A673 (cell line): ENCODE measurements around the gene FOXO3. TPM values are rescaled to one million over a fixed set of nuclear protein-coding genes. Genes with fewer than 3 reads are reported as not detected.

Source experiments
- BruUV-seq: library from RNA; stranded (reverse); fragments of 400-500 nt; replicated peaks from 2 replicates; lab custom pipeline; 2021; lab: Mats Ljungman, UMichigan
- CTCF ChIA-PET: fragments of 300-600 bp; sonication (Branson Sonifier 250); formaldehyde crosslinking; loops from one replicate; lab custom pipeline; 2022; ENCODE audit warnings: antibody characterized with exemption; lab: Charles Lee
- POLR2A ChIA-PET: fragments of 300-600 bp; sonication (Branson Sonifier 250); formaldehyde crosslinking; loops from one replicate; lab custom pipeline; 2022; ENCODE audit warnings: antibody characterized with exemption; ENCODE audit not compliant: low non-redundant PET; lab: Charles Lee
- DNase-seq: peaks from one replicate; pipeline ENCODE4 v3.0.0-alpha.2; 2015; ENCODE audit warnings: low spot score
- H3K27ac ChIP-seq: fragments of 200-600 bp; sonication (generic); 2 replicates; pipeline ENCODE4 v1.5.1; 2016; ENCODE audit warnings: mixed run types, low read depth, mild to moderate bottlenecking, mixed read lengths, antibody characterized with exemption, low read length; ENCODE audit not compliant: poor library complexity, severe bottlenecking
- H3K27me3 ChIP-seq: fragments of 200-600 bp; sonication (generic); replicated peaks from 2 replicates; pipeline ENCODE4 v1.6.1; 2017; ENCODE audit warnings: mixed run types, low read depth, mild to moderate bottlenecking, mixed read lengths, antibody characterized with exemption, low read length; ENCODE audit not compliant: insufficient read depth, poor library complexity
- H3K36me3 ChIP-seq: fragments of 200-600 bp; sonication (generic); 2 replicates; pipeline ENCODE4 v1.6.1; 2016; ENCODE audit warnings: mixed run types, mild to moderate bottlenecking, mixed read lengths, antibody characterized with exemption, low read length; ENCODE audit not compliant: insufficient read depth, poor library complexity, severe bottlenecking
- H3K4me1 ChIP-seq: fragments of 200-600 bp; sonication (generic); 2 replicates; pipeline ENCODE4 v1.6.1; 2017; ENCODE audit warnings: mixed run types, mild to moderate bottlenecking, mixed read lengths, antibody characterized with exemption, low read length; ENCODE audit not compliant: insufficient read depth, poor library complexity, severe bottlenecking
- H3K4me3 ChIP-seq: fragments of 200-600 bp; sonication (generic); 2 replicates; pipeline ENCODE4 v1.5.1; 2016; ENCODE audit warnings: low read depth, mixed run types, mild to moderate bottlenecking, mixed read lengths, low read length; ENCODE audit not compliant: poor library complexity, severe bottlenecking
- H3K9me3 ChIP-seq: fragments of 200-600 bp; sonication (generic); 2 replicates; pipeline ENCODE4 v1.6.1; 2016; ENCODE audit warnings: mixed run types, low read depth, mild to moderate bottlenecking, mixed read lengths, antibody characterized with exemption, low read length; ENCODE audit not compliant: poor library complexity, severe bottlenecking
- CTCF ChIP-seq: fragments of 300-800, 200-600 bp; sonication (generic); conservative IDR thresholded peaks from 2 replicates; pipeline ENCODE4 v1.5.1; 2017; ENCODE audit warnings: low read depth, mild to moderate bottlenecking, antibody characterized with exemption, low read length, moderate library complexity, mixed read lengths
- EZH2 ChIP-seq: fragments of 200-600 bp; sonication (generic); IDR thresholded peaks from 2 replicates; pipeline ENCODE4 v1.6.1; 2017; ENCODE audit warnings: borderline replicate concordance, low read depth, mild to moderate bottlenecking, mixed read lengths, antibody characterized with exemption, low read length; ENCODE audit not compliant: poor library complexity, severe bottlenecking
- intact Hi-C: fragments of 100-400 bp; cut with micrococcal nuclease; formaldehyde crosslinking; loops from one replicate; pipeline ENCODE4 v1.10.0; 2022; ENCODE audit not compliant: unreplicated experiment
- total RNA-seq: library from RNA; stranded (reverse); gene quantifications from 2 replicates; pipeline ENCODE4 v1.2.3, GENCODE V29; 2021

Gene FOXO3
- total RNA-seq, 1 experiment from 2014 or later: 16.8 TPM

GRCh38 chr6:108606250-108606690 is 45.6 kb downstream of the FOXO3 start:
- H3K4me3 ChIP-seq: no peak overlapping the region
- H3K4me1 ChIP-seq: peaks cover 15% of the 10 kb centered on the region
- ChIA-PET CTCF (no interaction called here), POLR2A (no interaction called here)
- TF ChIP-seq CTCF: no peak
- TF ChIP-seq EZH2: no peak
- H3K9me3 ChIP-seq: no peaks in the 10 kb centered on the region
- no peaks in the 10 kb centered on the region for H3K36me3 ChIP-seq
- no peak for DNase-seq
- H3K27ac ChIP-seq: no peak overlapping the region
- no TSS peak for BruUV-seq
- intact Hi-C loops: no loop called here
- no peaks in the 10 kb centered on the region for H3K27me3 ChIP-seq

- no peak overlapping the region for H3K4me3 ChIP-seq
- POLR2A ChIA-PET: no interaction called here
- CTCF ChIA-PET: no interaction called here
- intact Hi-C loops: no loop called here
- H3K27me3 ChIP-seq: no peaks in the 10 kb centered on the region
- TF ChIP-seq CTCF (no peak), EZH2 (no peak)
- BruUV-seq: no TSS peak
- H3K9me3 ChIP-seq: no peaks in the 10 kb centered on the region
- no peaks in the 10 kb centered on the region for H3K36me3 ChIP-seq
- no peak overlapping the region for H3K27ac ChIP-seq
- no peak for DNase-seq
- peaks cover 15% of the 10 kb centered on the region for H3K4me1 ChIP-seq
Measured at GRCh38 chr6:108608453-108609275, 47.9 kb downstream of the FOXO3 start.

- no peaks in the 10 kb centered on the region for H3K9me3 ChIP-seq
- DNase-seq: no peak
- H3K27ac ChIP-seq: no peak overlapping the region
- peaks cover 15% of the 10 kb centered on the region for H3K4me1 ChIP-seq
- intact Hi-C loops: no loop called here
- no peaks in the 10 kb centered on the region for H3K36me3 ChIP-seq
- no peaks in the 10 kb centered on the region for H3K27me3 ChIP-seq
- POLR2A ChIA-PET: no interaction called here
- CTCF ChIA-PET: no interaction called here
- H3K4me3 ChIP-seq: no peak overlapping the region
- BruUV-seq: no TSS peak
- TF ChIP-seq CTCF: no peak
- no peak for TF ChIP-seq EZH2
Measured at GRCh38 chr6:108609276-108609769, 48.6 kb downstream of the FOXO3 start.
